LNCAP (cell line): ENCODE measurements around the gene MAGEB6.

ENCODE experiments used
- TF ChIP-seq, protein P1 (sequence below): fragments of 450-650 bp; IDR thresholded peaks from 2 replicates; pipeline ENCODE4 v1.5.1; 2017; ENCODE audit warnings: mild to moderate bottlenecking

Gene MAGEB6, protein sequence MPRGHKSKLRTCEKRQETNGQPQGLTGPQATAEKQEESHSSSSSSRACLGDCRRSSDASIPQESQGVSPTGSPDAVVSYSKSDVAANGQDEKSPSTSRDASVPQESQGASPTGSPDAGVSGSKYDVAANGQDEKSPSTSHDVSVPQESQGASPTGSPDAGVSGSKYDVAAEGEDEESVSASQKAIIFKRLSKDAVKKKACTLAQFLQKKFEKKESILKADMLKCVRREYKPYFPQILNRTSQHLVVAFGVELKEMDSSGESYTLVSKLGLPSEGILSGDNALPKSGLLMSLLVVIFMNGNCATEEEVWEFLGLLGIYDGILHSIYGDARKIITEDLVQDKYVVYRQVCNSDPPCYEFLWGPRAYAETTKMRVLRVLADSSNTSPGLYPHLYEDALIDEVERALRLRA

DNA sequence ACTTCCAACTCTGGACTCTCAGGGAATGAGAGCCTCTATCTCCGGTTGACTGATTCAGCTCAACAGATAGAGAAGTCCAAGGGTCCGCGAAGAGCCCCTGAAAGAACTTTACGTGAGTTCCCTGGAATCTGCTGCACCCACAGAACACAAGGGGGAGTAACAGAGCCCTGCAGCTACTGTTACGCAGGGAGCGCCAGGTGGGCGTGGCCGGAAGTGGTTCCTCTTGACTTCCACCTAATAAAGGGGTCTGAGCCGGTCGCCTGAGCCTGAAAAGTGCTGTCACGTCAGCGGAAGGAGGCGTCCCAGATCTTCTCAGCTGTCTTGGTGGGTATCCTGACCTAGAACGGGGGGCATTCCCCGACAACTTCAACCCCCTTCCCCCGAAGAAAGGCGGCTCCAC is at the start of gene MAGEB6:
Gene MAGEB6 (plus strand): TSS at position 237 of the 400 bp plus-strand sequence. CDS start 1,407 bp downstream, outside the sequence.
- TF ChIP-seq, protein P1, sequence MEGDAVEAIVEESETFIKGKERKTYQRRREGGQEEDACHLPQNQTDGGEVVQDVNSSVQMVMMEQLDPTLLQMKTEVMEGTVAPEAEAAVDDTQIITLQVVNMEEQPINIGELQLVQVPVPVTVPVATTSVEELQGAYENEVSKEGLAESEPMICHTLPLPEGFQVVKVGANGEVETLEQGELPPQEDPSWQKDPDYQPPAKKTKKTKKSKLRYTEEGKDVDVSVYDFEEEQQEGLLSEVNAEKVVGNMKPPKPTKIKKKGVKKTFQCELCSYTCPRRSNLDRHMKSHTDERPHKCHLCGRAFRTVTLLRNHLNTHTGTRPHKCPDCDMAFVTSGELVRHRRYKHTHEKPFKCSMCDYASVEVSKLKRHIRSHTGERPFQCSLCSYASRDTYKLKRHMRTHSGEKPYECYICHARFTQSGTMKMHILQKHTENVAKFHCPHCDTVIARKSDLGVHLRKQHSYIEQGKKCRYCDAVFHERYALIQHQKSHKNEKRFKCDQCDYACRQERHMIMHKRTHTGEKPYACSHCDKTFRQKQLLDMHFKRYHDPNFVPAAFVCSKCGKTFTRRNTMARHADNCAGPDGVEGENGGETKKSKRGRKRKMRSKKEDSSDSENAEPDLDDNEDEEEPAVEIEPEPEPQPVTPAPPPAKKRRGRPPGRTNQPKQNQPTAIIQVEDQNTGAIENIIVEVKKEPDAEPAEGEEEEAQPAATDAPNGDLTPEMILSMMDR, result no peak

DNA sequence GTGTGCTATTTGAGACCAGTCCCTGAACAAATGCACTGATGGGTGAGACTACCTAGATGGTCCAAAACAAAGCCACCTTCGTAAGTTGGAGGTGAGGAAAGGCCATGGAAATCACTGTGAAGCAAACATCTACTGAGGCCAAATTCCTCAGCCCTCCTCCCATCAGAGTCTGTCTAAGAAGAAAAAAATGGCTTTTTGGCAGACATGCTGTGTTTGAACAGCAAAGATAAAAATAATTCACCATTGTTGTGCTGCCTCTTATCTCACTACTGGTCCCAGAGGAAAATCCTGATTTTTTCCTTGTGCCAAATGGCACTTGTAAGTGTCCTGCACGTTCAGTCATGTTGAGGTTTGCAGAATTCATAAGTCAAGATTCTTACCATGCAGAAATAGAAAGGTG is 46.2 kb upstream of the MAGEB6 start:
- TF ChIP-seq, protein P1, result no peak

DNA sequence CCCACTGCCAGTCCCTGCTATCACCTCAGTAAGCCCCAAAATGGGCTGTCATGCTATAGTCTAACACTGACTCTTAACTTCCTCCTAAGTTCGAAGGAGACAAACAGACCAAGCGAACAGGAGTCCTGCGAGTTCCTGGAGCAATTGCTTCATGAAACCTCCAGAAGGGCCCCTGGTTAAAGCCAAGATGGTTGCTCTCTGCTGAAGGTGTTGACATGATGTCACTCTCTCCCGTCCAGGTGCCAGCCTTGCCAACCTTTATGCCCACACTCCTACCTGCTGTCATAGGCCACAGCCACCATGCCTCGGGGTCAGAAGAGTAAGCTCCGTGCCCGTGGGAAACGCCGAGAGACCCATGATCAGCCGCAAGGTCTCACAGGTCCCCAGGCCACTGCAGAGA is 31.9 kb upstream of the MAGEB6 start, which contains the start of gene MAGEB6B:
Gene MAGEB6B (plus strand): TSS at position 301 of the 400 bp plus-strand sequence. CDS start 0 bp downstream, at position 301.
- TF ChIP-seq, protein P1, result no peak

DNA sequence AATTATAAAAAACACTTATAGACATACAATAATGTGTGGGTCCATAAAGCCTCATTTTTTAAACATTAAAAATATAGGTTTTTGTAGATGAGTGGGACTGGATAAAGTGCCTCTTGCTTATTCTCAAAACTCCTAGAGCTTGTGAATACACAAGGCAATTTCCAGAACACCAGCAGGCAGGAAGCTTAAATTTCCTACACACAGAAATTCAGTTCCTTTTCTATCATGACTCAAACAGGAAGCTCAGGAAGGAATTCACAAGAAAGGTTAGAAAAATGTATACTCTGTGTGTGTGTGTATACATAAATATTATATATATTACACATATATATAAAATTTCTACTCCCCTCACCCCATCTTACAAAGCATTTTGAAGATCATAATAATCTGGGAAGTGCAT is 11.3 kb downstream of the MAGEB6 start:
- TF ChIP-seq, protein P1, result no peak

DNA sequence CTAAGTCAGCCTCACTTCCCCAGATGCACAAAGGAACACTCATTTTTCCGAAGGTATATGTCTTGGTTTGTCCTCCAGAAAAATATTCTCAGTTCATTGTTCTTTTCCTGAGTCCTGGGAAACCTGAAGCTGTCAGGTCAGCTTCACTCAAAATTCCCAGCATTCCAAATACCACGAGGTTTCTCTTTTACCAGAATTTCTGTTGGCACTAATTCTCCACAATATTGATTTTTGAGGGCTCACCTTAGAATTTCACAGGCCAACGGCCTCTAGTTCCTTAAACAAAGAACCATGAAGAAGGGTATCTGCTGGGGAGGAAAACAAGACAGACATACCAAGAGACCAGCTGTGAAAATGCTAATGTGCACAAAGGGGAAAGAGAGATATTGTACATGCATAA is 15.8 kb downstream of the MAGEB6 start:
- TF ChIP-seq, protein P1, result no peak

DNA sequence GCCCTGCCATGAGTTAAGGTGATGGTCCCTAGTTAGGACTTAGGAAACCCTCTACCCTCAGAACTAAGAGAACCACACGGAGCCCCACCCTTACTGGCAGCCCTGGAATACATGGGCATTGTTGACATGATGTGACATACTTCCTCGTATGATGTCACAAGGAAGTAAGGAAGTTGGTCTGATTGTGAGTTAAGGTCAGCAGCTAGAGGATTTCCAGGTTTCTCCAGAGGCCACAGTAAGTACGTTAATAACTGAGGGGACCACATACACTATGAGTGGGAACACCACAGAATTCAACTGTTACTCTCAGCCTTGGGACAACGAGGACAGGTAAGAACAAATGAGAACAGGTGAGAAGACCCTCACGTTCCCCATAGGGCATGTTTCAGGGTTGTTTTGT is 23.6 kb downstream of the MAGEB6 start, which contains the start of gene MAGEB5:
Gene MAGEB5 (plus strand): TSS at position 301 of the 400 bp plus-strand sequence. CDS start 1,133 bp downstream, outside the sequence.
- TF ChIP-seq, protein P1, result no peak

DNA sequence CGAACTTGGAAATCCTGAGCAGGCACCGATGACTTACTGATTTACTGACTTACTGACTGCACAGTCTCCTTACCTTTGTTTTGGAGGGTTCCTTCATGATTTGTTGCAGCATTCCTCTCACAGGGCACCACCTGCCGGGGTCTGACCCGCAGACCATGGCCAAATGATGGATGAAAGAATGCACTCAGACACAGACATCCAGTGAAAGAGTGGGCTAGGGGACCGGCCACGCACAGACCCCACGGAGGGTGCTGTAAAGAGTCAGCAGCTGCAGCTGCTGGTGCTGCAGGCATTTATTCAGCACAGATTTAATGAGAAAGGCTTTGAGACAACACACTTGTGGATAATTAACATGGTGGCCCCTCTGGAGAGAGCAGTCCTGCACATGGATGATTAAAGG is 27.1 kb downstream of the MAGEB6 start:
- TF ChIP-seq, protein P1, result no peak
